NCI-H2081 treated with DMSO at 0.1 percent for 48 hours (cell line): ENCODE measurements around the gene REP15.
A peak's percentile ranks its signal among the peaks of the same experiment; 100 is the strongest.
"Not testable (repeated sequence)": the region's sequence is repeated elsewhere in the genome, so short reads cannot be mapped to it uniquely, and the experiment has no call there.

Experiments used
- DNase-seq: peaks from one replicate; lab custom pipeline; 2025; lab: John Stamatoyannopoulos, UW

The REP15 gene, protein sequence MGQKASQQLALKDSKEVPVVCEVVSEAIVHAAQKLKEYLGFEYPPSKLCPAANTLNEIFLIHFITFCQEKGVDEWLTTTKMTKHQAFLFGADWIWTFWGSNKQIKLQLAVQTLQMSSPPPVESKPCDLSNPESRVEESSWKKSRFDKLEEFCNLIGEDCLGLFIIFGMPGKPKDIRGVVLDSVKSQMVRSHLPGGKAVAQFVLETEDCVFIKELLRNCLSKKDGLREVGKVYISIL

DNA sequence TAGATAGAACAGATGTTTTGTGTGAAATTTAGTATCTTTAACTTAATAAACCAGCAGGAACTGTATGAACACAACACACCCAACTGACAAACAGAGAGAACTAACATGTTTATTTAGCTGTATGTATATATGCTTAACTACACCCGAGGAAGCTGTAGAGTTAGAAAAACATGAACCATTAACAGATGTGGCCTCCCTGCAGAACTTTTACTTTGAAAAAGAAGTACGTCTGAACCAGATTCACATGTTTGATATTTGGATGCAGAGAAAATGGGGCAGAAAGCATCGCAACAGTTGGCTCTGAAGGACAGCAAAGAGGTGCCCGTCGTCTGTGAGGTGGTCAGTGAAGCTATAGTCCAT, at the start of gene REP15:
Gene REP15 (plus strand): TSS at position 155 of the 360 bp plus-strand sequence. CDS start 116 bp downstream, at position 271.
- DNase-seq: no peak

DNA sequence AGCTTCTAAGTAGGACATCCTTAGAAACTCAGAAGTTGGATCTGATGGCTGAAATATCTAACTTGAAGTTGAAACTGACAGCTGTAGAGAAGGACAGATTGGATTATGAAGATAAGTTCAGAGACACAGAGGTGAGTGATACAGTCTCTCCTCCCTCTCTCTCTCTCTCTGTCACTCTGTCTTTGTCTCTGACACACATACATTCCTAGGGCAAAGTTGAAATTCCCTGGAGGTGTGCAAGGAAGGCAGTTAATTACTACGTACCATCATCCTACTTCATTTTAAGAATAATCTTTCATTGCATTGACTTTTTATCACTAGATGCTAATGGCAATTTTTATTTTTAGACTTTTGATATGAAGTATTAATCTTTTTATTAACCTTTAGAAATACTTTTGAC, 46.2 kb upstream of the REP15 start:
- no peak for DNase-seq

DNA sequence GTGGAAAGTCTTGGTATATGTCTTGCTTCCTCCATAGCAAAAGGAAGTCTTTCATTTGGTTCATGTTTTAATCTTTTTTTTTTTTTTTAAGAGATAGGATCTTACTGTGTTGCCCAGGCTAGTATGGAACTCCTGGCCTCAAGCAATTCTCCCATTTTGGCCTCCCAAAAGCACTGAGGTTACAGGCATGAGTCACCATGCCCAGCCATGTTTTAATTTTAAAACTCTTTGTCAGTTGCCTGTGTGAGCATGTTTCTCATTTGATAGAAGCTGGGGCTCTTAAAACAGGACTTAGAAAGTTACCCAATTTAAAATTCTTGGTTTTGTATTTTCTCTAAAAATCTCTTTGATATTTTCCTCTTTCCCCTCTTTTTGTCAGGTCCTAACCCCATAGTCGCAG, 45.0 kb upstream of the REP15 start:
- no peak for DNase-seq

DNA sequence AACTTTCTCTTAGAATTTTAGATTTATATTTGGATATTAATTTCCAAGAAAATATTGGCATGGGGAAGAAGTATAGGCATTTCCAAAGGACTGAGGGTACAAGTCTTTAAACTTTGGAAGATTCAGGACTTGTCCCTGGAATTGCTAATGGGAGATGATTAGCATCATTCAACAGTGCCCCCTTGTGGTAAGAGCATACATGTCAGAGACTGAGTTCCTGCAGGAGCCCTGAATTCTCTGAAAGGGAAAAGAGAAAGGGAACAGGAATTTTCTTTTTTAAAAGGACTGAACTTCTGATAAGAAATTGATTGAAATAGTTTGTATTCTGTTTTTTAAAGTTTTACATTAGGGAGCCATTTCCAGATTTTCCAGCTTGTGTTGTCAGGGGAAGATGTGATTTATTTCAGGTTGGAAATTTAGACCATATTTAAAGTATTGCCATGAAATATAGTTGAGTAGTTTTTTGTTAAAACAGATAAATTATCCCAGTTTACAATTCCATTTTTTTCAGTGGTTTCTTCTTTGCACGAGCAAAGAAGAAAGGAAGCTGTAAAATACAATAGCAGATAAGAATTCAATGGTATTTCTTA, 44.0 kb upstream of the REP15 start:
- peak; percentile 7 for DNase-seq

DNA sequence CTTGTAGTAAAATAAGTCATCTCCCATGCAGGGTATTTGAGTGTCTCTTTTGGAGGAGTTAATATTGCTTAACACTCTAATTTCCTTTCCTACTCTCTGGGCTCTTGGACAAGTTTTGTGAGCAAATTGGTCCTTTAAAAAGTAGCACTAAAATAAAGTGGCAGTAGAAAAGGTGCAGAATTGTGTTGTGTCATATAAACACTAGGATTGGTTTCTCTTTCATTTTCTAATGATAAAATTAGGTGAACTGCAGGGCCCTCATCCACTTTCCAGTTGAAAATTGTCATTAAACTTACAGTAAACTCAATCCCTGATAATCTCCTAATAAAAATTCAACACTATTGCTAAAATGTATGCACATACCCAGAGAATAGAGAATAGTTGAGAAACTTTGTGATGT, 42.6 kb upstream of the REP15 start:
- DNase-seq: no peak

DNA sequence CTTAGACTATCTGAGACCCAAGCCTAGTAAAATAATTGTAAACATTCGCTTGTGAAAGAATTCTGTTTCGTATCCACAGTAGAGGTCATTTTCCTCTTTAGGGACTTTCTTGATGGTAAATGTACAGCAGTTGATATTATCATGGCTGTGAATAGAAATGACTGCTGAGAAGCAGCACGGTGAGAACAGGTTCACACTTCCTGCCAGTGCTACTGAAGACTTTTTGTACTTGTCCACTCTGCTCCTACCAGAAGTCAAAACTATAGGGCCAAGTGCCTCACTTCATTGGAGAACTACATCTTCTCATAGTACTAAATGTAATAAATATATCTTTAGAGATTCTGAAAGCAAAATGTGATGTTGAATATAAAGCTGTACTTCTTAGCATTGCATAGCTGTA, 40.8 kb upstream of the REP15 start:
- DNase-seq: not testable (repeated sequence)

DNA sequence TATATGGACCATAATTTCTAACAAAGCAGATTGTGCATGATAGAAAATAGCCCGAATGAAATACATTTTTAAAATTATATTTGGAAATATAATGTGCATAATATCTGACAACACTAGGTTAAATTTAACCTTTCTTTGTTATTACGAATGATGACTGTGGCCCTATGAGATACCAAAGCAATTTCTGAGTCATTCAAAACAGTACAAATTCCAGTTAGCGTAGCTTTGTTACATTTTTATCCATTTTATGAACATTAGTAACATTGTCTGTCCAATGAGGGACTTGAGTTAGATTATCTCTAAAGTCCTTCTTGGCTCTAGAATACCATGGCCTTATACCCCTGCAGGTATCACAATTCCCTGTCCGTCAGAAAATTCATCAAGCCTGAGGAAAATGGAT, 39.0 kb upstream of the REP15 start:
- DNase-seq: no peak

DNA sequence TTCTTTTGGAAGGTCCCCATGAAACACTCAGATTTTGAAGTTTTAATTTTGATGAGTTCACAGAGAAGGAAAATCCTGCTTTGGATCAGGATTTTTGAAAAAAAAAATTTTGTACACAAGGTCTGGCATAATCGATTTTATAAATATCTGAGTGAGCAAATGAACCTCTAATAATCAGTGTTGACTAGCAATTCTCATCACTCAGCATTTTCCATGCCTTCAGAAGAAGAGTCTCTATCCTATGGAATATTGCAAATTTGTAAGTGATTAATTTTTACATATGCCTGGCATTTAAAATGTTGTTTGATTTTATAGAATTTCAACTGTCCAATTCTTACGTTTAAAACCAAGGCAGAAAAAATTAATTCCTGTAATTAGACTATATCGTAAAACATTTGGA, 30.5 kb upstream of the REP15 start:
- no peak for DNase-seq

DNA sequence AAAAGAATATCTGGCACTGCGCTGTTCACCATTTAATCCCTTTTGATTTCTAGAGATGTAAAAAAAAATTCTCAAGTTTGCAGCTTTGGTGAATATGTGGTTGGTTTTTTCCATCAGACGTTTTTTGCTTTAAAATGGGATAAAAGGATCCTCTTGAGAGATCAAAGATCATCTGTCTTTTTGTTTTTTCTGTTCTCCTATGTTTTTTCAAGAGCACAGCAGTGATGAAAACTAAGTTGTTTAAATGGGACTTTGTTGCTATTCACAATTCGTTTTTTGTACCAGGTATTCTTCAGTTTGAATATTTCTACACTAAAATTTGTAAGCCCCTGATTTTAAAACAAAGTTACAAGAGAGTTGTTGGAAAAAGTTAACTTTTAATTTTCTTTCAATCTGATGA, 29.7 kb upstream of the REP15 start:
- no peak for DNase-seq

DNA sequence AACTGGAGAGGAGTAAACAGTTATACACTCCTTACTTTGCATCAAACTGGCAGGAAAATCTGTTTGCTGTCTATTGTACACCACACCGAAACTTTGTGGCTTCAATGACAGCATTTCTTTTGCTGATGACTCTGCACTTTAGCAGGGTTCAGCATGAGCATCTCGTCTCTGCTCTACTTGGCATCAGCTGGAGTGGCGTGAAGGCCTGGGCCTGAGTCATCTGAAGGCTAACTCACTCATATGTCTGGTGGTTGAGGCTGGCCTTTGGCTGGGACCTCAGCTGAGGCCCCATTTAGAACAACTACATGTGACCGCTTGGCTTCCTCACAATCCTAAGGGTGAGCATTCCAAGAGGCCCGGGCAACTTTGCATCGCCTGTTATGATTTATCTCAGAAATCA, 28.7 kb upstream of the REP15 start:
- DNase-seq: no peak

DNA sequence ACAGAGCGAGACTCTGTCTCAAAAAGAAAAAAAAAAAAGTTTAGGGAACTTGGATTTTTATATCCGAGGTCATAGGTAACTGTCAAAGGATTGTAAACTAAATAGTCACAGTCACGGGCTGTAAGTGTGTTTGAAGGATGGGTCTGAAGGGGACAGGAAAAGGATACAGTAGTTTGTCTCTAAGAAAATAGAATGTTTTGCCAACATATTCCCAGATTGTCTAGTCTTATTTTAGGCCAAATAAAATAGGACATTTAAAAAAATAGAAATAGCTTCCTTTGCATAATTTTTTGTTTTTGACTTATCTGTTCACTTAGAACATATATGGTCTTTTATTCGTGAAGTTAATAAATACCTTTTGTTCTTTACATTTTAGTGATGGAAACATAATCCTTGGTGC, 24.2 kb upstream of the REP15 start:
- DNase-seq: no peak

DNA sequence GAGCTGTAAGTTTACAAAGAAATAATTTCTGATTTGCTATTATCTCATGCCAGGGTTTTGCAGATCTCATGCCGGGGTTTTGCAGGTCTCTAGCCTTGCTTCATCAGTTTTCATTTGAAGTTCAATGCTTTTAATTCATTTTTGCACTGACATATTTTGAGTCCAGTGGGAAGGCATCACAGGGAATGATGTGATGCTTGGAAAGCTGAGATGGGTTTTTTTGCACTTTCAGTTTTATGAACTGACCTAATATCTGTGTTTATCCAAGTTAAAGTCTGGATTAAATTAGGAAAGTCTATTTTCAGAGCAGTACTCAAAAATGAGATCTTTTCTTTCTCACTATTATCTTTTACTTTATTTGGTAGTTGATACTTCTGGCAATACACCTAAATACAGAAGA, 23.6 kb upstream of the REP15 start:
- no peak for DNase-seq

DNA sequence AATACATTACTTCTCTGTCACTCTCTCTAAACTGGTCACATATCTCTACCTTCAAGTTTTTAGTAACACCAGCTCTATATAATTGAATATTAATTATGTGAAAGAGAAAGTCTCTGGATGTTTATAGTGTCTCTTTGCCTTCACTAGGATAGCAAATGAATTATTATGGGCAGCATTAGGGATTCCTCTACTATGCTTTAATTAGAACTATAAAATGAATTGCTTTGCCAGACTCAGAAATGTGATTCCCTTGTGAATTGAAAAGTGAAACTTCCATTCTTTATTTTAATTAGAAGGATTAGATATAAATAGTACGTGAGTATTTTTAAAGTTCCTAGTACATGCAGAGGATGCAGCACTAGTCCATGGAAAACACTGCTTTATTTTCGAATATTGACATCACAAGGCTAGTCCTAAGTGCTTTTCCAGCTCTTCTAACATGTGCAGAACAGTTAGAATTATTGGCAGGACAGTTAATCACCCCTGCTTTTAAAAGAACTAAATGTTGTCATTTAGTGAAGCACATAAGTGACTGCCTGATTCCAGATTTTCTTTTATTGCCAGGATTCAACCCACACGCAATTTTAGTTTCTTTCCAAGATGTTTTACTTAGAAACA, 23.0 kb upstream of the REP15 start:
- DNase-seq: no peak

DNA sequence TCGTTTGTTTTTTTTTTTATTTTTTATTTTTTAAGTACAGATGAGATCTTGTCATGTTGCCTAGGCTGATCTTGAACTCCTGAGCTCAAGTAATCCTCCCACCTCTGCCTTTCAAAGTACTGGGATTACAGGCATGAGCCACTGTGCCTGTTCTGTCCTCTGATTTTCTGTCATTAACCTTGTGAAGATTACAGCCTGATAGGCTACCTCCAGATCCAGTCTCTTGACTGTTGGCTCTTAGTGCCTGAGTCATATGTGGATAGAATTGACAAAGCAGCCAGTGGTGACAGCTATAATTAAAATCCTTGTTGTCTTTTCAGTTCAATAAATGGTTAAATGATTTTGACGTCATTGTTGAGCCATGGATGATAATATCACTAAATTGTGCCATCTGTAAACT, 21.3 kb upstream of the REP15 start:
- DNase-seq: no peak

DNA sequence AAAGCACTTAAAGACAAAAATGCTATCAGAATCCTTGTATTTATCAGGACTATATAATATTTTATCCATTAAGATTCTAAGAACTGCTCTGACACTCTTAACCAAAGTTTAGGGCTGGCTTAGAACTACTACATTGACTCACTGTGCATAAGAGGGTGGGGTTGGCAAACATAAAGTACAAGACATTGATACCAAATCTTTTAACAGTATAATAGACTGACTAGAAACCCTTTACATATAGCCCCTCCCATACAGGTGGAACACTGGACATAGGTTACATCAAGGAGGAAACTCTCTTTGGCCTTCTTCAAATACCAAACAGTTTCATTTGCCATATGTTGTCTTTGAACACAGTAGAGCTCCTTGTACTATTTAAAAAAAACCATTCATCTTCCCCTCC, 15.6 kb upstream of the REP15 start:
- DNase-seq: no peak

DNA sequence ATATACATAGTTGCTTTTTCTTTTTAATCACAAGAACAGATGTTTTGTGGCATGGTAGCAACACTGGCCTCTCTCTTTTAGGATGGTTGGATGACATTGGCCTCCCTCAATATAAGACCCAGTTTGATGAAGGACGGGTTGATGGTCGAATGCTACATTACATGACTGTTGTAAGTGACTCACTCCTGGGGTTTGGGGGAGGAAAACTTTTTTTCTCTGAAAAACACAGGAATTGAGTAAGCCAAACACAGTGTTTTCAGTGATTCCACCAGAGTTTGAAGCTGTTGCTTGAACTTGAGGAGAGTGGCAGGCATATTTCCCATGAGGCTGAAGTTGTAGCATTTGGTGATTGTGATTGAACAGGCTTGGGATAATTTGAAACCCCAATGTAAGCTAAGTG, 13.7 kb upstream of the REP15 start:
- DNase-seq: no peak

DNA sequence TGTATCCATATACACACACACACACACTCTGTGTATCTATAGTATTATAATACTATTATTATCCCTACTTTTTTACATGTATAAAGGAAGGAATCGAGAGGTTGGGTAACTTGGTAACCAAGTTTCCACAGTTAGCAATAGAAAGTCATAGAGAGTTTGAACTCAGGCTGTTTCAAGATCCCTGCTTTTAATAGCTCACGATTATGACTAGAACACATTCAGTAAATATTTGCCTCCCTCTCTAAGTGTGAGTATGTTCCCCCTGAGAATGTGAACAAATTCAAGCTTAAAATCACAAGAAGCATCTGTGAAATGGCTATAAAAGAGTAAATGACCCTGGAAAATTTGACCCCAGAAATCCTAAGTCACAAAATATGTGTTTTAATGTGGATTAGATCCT, 11.0 kb upstream of the REP15 start:
- DNase-seq: no peak

DNA sequence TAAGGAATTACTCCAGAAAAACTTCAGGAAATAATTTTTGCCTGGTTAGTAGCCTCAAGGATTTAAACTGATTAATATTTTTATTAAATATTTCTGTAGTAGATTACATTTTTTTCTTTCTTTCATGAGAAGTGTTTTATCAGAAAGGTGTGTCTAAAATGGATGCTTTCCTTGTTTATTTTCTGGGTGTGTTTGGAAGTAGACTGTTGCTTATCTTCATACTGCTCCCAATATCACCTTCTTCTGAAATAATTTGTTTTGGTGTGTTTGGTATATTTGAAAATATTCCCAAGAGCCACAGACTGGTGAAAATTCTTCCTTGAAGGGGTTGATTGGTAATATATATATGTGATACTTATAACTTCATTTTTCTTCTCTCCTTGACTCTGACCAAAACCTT, 10.1 kb upstream of the REP15 start:
- no peak for DNase-seq

DNA sequence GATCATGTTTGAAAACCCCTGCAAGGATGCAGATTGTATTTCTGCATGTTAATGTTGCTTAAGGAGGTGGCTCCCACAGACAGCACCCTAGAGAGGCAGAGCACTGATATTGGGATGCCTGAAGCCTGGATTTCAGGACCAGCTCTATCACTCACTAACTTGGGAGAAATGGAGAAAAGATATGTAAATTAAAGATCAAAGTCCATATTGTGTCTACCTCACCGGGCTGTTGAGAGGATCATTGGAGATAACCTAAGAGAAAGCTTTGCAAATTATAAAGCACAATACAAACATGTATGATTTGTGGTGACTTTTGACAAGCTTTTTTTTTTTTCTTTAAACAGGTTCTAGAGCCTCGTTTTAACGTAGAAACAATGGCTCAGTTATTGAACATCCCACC, 7.6 kb upstream of the REP15 start:
- DNase-seq: no peak

DNA sequence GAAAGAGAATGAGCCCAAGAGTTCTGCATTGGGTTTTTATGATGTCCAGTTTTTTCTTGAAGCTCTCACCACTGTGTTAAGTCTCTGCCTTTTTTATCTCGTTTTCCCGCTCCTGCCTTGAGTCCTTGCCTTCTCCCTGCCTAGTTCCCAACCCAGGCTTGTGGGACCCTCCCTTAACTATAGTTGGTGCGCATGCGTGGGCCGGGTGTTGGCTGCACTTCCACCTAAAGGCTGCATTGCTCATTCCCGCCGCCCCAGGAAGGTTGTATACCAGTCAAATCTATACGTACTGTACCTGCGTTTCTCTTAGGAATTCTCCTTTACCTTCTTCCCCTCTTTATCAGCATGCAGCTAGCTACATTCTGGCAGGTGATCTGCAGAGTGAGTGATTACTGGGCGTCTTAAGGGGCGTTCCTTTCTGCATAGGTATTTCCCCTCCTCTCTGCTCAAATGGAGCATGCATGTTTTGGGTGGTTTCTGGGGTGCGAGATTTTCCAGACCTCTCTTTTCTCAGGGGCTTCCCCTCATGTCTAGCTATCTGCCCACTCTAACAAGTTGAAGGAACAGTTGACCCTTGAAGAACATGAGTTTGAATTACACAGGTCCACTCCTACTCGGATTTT, 6.6 kb upstream of the REP15 start:
- no peak for DNase-seq

DNA sequence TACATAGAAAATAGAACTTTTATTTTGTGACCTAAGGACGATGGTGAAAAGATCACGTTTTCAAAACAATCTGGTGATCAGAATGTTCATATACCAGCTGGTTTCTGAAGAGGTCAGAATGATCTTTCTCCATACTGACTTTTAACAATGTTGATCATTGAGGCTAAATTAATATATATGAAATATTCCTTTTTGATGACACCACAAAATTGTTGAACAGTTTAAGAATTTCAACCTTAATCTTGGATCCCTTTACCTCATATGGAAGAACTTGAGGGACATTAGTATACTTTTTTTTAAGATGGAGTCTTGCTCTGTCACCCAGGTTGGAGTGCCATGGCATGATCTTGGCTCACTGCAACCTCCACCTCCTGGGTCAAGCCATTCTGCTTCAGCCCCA, 2.8 kb upstream of the REP15 start:
- no peak for DNase-seq

DNA sequence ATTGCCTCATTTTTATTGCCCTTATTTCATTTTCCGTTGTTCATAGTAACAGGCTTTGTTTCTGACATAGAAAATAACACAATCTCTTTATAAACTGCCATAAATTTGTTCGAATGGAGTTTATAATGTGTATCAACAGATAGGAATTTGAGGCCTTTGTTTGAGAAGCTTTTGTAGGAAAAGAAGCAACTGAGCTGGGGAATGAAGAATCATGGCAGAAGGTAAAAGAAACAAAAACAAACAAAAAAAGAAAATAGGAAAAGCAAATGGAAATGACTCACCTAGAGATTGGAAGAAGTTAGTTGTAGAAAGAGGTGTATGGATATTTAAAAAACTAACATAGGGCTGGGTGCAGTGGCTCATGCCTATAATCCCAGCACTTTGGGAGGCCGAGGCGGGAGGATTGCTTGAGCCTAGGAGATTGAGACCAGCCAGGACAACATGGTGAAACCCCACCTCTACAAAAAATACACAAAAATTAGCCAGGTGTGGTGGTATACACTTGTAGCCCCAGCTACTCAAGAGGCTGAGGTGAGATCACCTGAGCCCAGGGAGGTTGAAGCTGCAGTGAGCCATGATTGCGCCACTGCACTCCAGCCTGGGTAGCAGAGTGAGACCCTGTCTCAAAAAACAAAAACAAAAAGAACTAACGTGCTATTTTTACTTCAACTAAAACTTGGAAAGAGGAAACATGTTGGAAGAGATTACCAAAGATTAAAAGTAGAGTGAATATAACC, 523 bp upstream of the REP15 start:
- no peak for DNase-seq
